Parathyroid adenoma (tissue), 2 donors: ENCODE results near the gene SNX27.

Experiments
- H2AFZ ChIP-seq: fragments of 300-600 bp; sonication (generic); one replicate; pipeline ENCODE4 v1.7.0; 2017; ENCODE audit warnings: antibody characterized with exemption, mild to moderate bottlenecking
- H3K27ac ChIP-seq: fragments of 300-600 bp; sonication (generic); one replicate; pipeline ENCODE4 v1.7.0; 2017
- H3K27me3 ChIP-seq: fragments of 300-600 bp; sonication (generic); one replicate; pipeline ENCODE4 v1.7.0; 2017; ENCODE audit warnings: low read length; ENCODE audit not compliant: control insufficient read depth, insufficient read depth
- H3K36me3 ChIP-seq: fragments of 300-600 bp; sonication (generic); one replicate; pipeline ENCODE4 v1.7.0; 2017; ENCODE audit warnings: low read length; ENCODE audit not compliant: control insufficient read depth, insufficient read depth
- H3K4me1 ChIP-seq: fragments of 300-600 bp; sonication (generic); one replicate; pipeline ENCODE4 v1.7.0; 2017; ENCODE audit warnings: control low read depth
- H3K4me2 ChIP-seq: fragments of 300-600 bp; sonication (generic); one replicate; pipeline ENCODE4 v1.7.0; 2017; ENCODE audit warnings: low read length
- H3K4me3 ChIP-seq: fragments of 300-600 bp; sonication (generic); one replicate; pipeline ENCODE4 v1.7.0; 2017; ENCODE audit warnings: low read depth, low read length
- H3K79me2 ChIP-seq: fragments of 300-600 bp; sonication (generic); one replicate; pipeline ENCODE4 v1.7.0; 2017; ENCODE audit warnings: control low read depth
- H3K9ac ChIP-seq: fragments of 300-600 bp; sonication (generic); one replicate; pipeline ENCODE4 v1.7.0; 2017; ENCODE audit warnings: mild to moderate bottlenecking
- H3K9me3 ChIP-seq: fragments of 300-600 bp; sonication (generic); one replicate; pipeline ENCODE4 v1.7.0; 2017; ENCODE audit warnings: low read length; ENCODE audit not compliant: control insufficient read depth
- CTCF ChIP-seq: fragments of 300-600 bp; sonication (generic); IDR thresholded peaks from one replicate; pipeline ENCODE4 v1.7.0; 2017; ENCODE audit warnings: antibody characterized with exemption, mild to moderate bottlenecking
- donor health status: primary hyperparathyroidism.

SNX27 gene

GRCh38 chr1:151721788-151722510, 110.1 kb downstream of the SNX27 start:
- TF ChIP-seq CTCF = no peak
- Histone ChIP-seq H3K36me3 (no peaks in the 10 kb centered on the region), H3K27ac (no peak overlapping the region), H3K4me3 (no peak overlapping the region), H3K4me1 (peaks cover 6% of the 10 kb centered on the region), H3K4me2 (no peak overlapping the region), H3K27me3 (no peaks in the 10 kb centered on the region), H3K9ac (no peak overlapping the region), H3K9me3 (no peaks in the 10 kb centered on the region), H3K79me2 (no peaks in the 10 kb centered on the region), H2AFZ (peak overlapping the region; percentile 84)

DNA sequence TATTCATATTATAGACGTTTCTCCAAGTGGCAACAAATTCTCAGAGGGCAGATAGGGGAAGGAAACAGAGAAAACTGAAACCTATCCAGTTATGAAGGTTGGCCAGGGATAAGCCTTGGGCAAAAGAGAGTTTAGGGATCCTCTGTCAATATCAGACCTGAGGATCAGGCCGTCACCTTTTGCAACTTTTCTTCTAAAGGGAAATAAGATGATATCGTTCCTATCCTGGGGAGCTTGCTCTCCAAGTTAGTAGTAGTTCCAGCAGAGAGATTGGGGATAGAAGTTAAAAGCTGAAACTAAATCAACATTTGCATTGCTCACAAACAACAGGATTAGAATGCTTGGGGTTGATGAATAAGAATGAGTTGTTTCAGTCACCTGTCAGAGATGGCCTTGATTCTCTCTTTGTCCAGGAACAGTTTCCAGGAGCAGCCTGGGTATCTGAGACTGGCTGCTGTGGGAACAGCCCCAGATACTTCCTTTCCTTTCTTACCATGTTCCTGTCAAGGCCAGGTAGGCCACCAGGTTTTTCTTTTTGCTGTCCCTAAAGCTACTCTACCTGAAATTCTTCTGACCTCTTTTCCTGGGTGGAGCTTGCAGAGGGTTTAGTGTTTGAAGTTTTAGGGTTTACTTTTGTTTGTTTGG, 112.0 kb downstream of the SNX27 start:
- Histone ChIP-seq H3K4me1 (peaks cover 5% of the 10 kb centered on the region), H3K27me3 (no peaks in the 10 kb centered on the region), H3K4me3 (no peak overlapping the region), H3K79me2 (no peaks in the 10 kb centered on the region), H2AFZ (peak overlapping the region; percentile 45), H3K36me3 (no peaks in the 10 kb centered on the region), H3K4me2 (no peak overlapping the region), H3K9ac (no peak overlapping the region), H3K27ac (no peak overlapping the region), H3K9me3 (no peaks in the 10 kb centered on the region)
- TF ChIP-seq CTCF = no peak

GRCh38 chr1:151728151-151729054, 116.6 kb downstream of the SNX27 start:
- TF ChIP-seq CTCF = no peak
- Histone ChIP-seq H3K4me2 (no peak overlapping the region), H3K27ac (peak overlapping the region; percentile 80), H3K9me3 (no peaks in the 10 kb centered on the region), H3K27me3 (no peaks in the 10 kb centered on the region), H3K79me2 (no peaks in the 10 kb centered on the region), H3K4me3 (no peak overlapping the region), H3K36me3 (no peaks in the 10 kb centered on the region), H3K4me1 (peaks cover 5% of the 10 kb centered on the region), H3K9ac (no peak overlapping the region), H2AFZ (peak overlapping the region; percentile 58)

- H3K79me2 ChIP-seq = no peaks in the 10 kb centered on the region
- no peak overlapping the region for H2AFZ ChIP-seq
- H3K27ac ChIP-seq = peak overlapping the region; percentile 80
- no peak overlapping the region for H3K4me2 ChIP-seq
- H3K27me3 ChIP-seq = no peaks in the 10 kb centered on the region
- peaks cover 5% of the 10 kb centered on the region for H3K4me1 ChIP-seq
- H3K9me3 ChIP-seq = no peaks in the 10 kb centered on the region
- TF ChIP-seq CTCF = no peak
- no peak overlapping the region for H3K4me3 ChIP-seq
- no peaks in the 10 kb centered on the region for H3K36me3 ChIP-seq
- H3K9ac ChIP-seq = no peak overlapping the region
These were observed 117.5 kb downstream of the SNX27 start for GRCh38 chr1:151729157-151729965.
